ENCODE data around the gene KCTD14.
"Not testable (repeated sequence)": the region's sequence is repeated elsewhere in the genome, so short reads cannot be mapped to it uniquely, and the experiment has no call there.

The KCTD14 gene

GRCh38 chr11:78022397-78023396 lies at the start of gene KCTD14:
TSS of gene KCTD14 (minus strand) at chr11:78023276. CDS start at chr11:78023249, 27 bp downstream.
- no peak for DNase-seq

GRCh38 chr11:78072455-78072854 lies 49.4 kb upstream of the KCTD14 start:
- no peak for DNase-seq

GRCh38 chr11:78071717-78072116 lies 48.6 kb upstream of the KCTD14 start:
- DNase-seq = no peak

- no peak for DNase-seq
Observed at GRCh38 chr11:78070621-78071020, 47.5 kb upstream of the KCTD14 start.

- no peak for DNase-seq
Observed at GRCh38 chr11:78069465-78069864, 46.4 kb upstream of the KCTD14 start.

GRCh38 chr11:78067704-78068103 lies 44.6 kb upstream of the KCTD14 start:
- DNase-seq = no peak

- no peak for DNase-seq
Observed at GRCh38 chr11:78066471-78066870, 43.4 kb upstream of the KCTD14 start.

- no peak for DNase-seq
Observed at GRCh38 chr11:78065203-78065602, 42.1 kb upstream of the KCTD14 start.

- DNase-seq = no peak
Observed at GRCh38 chr11:78063440-78064181, 40.5 kb upstream of the KCTD14 start, which contains the start of gene THRSP. TSS of gene THRSP (plus strand) at chr11:78063861. CDS start at chr11:78063882, 21 bp downstream.

GRCh38 chr11:78062671-78063070 lies 39.6 kb upstream of the KCTD14 start:
- DNase-seq = no peak

GRCh38 chr11:78061921-78062311 lies 38.8 kb upstream of the KCTD14 start:
- no peak for DNase-seq

- no peak for DNase-seq
Observed at GRCh38 chr11:78061088-78061920, 38.2 kb upstream of the KCTD14 start.

GRCh38 chr11:78060533-78060932 lies 37.5 kb upstream of the KCTD14 start:
- no peak for DNase-seq

- not testable (repeated sequence) for DNase-seq
Observed at GRCh38 chr11:78059749-78060328, 36.8 kb upstream of the KCTD14 start.

- no peak for DNase-seq
Observed at GRCh38 chr11:78057462-78058055, 34.5 kb upstream of the KCTD14 start.

- no peak for DNase-seq
Observed at GRCh38 chr11:78056093-78056492, 33.0 kb upstream of the KCTD14 start.

- DNase-seq = no peak
Observed at GRCh38 chr11:78054971-78055370, 31.9 kb upstream of the KCTD14 start.

GRCh38 chr11:78050964-78051831 lies 28.1 kb upstream of the KCTD14 start:
- no peak for DNase-seq

- no peak for DNase-seq
Observed at GRCh38 chr11:78049348-78049747, 26.3 kb upstream of the KCTD14 start.

GRCh38 chr11:78048561-78048960 lies 25.5 kb upstream of the KCTD14 start:
- DNase-seq = no peak

GRCh38 chr11:78046486-78046854 lies 23.4 kb upstream of the KCTD14 start:
- DNase-seq = no peak
